Cardiac muscle cell (in vitro differentiated cells and primary cell): ENCODE results near the gene PDZRN3. TPM values are rescaled to one million over a fixed set of nuclear protein-coding genes. Genes with fewer than 3 reads are reported as not detected.

Source experiments
- DNase-seq, 2 donors: peaks; one replicate each; pipeline versions ENCODE4 v3.0.0 to v3.0.0-alpha.2; 2010 to 2017; ENCODE audit warnings: low read depth in 1 of 2, low spot score in 1 of 2
- H3K27ac ChIP-seq: fragments of 200-600 bp; sonication (generic); 2 replicates; pipeline ENCODE4 v1.5.1; 2016
- H3K27me3 ChIP-seq: fragments of 200-600 bp; sonication (generic); 2 replicates; pipeline ENCODE4 v1.6.0; 2016; ENCODE audit warnings: control low read depth
- H3K36me3 ChIP-seq: fragments of 200-600 bp; sonication (generic); 2 replicates; pipeline ENCODE4 v1.5.1; 2016; ENCODE audit warnings: control low read depth
- H3K4me1 ChIP-seq: fragments of 200-600 bp; sonication (generic); 2 replicates; pipeline ENCODE4 v1.8.1; 2017; ENCODE audit warnings: low read depth, mild to moderate bottlenecking, mixed run types
- H3K4me3 ChIP-seq: fragments of 200-600 bp; sonication (generic); 2 replicates; pipeline ENCODE4 v1.5.1; 2016; ENCODE audit warnings: mild to moderate bottlenecking
- H3K9me3 ChIP-seq: fragments of 200-600 bp; sonication (generic); 2 replicates; pipeline ENCODE4 v1.5.1; 2017; ENCODE audit warnings: low read depth, mild to moderate bottlenecking, control low read depth
- polyA plus RNA-seq: library from polyadenylated mRNA; unstranded; fragments of >200 nt; fragmentation: Nextera tagmentation; extraction: Ambion mirVana; gene quantifications from 2 replicates; pipeline ENCODE4 v1.2.1, GENCODE V29; 2016
- total RNA-seq: library from RNA; depleted of rRNA; stranded (reverse); fragments of >200 nt; gene quantifications from 2 replicates; pipeline ENCODE4 v1.2.3, GENCODE V29; 2016
- TF ChIP-seq, protein P1 (sequence below): IDR thresholded peaks from 2 replicates; pipeline ENCODE4 v1.5.1; 2012; ENCODE audit warnings: low read depth, mild to moderate bottlenecking, low read length

PDZRN3 gene
- total RNA-seq, result 81.9 and 94.7 TPM in 2 replicates
- polyA plus RNA-seq, result 63.9 and 65.2 TPM in 2 replicates

DNA sequence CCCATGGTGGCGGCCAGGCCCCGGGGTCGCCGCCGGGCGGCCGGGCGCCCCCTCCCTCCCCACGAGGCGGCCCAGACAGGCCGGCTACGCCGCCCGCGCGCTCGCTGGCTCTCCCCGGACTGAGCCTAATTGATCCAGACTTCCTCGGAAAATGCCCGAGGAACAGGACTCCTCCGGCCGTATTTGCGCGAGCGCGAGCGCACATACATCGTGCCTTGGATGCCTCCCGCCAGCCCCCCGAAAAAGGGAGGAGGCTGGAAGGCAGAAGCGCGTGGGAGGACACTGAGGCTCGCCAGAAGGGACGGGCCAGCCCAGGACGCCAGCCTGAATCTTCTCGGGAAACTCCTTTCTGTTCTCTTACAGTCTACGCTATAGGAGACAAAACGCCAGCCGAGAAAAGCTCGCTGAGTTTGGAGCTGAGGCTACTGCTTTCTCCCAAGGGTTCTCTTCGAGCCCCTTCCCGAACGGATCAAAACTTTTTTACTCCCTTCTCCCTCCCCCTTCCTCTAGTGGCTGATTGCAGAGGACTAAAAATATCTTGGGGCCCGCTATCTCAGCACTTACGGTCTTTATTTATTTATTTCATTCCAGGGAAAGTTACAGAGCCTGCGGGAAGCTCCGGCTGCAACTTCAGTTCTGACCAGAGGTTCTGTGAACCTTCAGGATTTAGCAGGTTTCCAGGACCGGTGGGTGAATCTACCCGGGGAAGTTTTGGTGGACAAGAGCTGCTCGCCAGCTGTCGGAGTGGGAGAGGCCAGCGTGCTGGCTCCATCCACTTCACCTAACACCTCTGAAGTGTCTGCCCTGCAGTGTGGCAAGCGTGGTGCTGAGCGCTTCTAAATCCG, at the start of gene PDZRN3:
Gene PDZRN3, minus strand, starts transcription at position 121 of the 845 bp plus-strand sequence.
- DNase-seq, result peak; percentile 83 to 90
- peak within 1 kb of the TSS; percentile 61 for H3K4me3 ChIP-seq
- H3K9me3 ChIP-seq, result no peaks in the 10 kb centered on the region
- no peaks in the 10 kb centered on the region for H3K27me3 ChIP-seq
- peak within 1 kb of the TSS; percentile 85 for H3K27ac ChIP-seq
- H3K4me1 ChIP-seq, result peaks cover 36% of the 10 kb centered on the region
- no peaks in the 10 kb centered on the region for H3K36me3 ChIP-seq
- TF ChIP-seq, protein P1, sequence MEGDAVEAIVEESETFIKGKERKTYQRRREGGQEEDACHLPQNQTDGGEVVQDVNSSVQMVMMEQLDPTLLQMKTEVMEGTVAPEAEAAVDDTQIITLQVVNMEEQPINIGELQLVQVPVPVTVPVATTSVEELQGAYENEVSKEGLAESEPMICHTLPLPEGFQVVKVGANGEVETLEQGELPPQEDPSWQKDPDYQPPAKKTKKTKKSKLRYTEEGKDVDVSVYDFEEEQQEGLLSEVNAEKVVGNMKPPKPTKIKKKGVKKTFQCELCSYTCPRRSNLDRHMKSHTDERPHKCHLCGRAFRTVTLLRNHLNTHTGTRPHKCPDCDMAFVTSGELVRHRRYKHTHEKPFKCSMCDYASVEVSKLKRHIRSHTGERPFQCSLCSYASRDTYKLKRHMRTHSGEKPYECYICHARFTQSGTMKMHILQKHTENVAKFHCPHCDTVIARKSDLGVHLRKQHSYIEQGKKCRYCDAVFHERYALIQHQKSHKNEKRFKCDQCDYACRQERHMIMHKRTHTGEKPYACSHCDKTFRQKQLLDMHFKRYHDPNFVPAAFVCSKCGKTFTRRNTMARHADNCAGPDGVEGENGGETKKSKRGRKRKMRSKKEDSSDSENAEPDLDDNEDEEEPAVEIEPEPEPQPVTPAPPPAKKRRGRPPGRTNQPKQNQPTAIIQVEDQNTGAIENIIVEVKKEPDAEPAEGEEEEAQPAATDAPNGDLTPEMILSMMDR, result no peak

DNA sequence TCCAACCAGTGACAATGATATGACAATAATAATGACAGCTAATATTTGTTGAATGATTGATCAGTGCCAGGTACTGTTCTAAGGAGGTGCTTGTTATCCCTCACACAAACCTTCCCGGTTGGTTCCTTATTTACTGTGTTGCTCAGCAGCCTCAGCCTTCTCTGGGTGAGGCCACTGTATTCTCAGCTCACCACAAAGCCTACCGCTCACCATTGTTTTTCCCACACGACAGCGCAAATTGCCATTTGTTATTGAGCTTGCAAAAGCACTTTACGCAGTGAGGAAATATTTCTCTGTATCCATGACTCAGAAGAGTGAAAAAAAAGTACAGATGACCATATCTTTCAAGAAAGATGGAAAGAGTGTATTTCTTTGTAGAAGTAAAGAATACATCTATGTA, 49.5 kb upstream of the PDZRN3 start:
- no peak overlapping the region for H3K4me3 ChIP-seq
- H3K27ac ChIP-seq, result no peak overlapping the region
- peak in 1 of 2 donors; percentile 47 for DNase-seq
- peaks cover 7% of the 10 kb centered on the region for H3K4me1 ChIP-seq
- no peaks in the 10 kb centered on the region for H3K9me3 ChIP-seq
- no peaks in the 10 kb centered on the region for H3K27me3 ChIP-seq
- TF ChIP-seq, protein P1, result no peak
- H3K36me3 ChIP-seq, result no peaks in the 10 kb centered on the region

DNA sequence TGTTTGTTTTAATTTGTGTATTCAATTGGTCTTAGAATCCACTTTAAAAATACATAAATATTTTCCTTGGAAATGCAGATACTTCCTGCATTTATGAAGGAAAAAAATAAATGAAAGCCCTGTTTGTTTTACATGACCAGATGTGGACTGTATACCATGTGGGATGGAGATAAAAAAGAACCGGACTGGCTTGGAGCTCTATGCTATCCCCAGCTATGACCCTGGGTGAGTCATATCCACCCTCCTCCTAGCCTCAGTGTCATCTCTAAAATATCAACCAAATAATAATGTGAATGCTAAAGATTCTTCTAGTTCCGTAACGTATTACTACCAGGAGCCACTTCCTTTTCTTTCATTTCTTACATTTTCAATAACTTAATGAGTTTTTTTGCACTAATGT, 44.5 kb upstream of the PDZRN3 start:
- DNase-seq, result peak in 1 of 2 donors; percentile 44
- H3K4me1 ChIP-seq, result peaks cover 13% of the 10 kb centered on the region
- H3K27me3 ChIP-seq, result no peaks in the 10 kb centered on the region
- no peak overlapping the region for H3K4me3 ChIP-seq
- H3K9me3 ChIP-seq, result no peaks in the 10 kb centered on the region
- TF ChIP-seq, protein P1, result no peak
- no peak overlapping the region for H3K27ac ChIP-seq
- H3K36me3 ChIP-seq, result no peaks in the 10 kb centered on the region

DNA sequence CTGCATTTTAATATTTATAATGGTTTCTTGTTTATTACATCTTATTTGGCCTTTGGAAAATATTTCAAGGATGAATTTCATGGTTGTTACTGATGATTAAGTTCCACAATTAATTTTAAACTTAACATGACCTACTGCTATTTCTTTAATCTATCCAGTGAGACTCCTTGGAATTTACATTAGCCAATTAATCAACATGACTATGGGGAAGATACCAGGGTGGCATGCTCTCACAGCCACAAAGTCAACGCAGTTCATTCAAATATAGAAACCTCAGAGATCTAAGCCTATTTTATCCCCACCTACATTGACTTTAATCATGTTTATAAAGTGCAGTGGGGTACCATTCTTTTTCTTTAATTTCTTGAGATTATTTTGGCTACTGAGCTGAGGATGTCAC, 43.6 kb upstream of the PDZRN3 start:
- Histone ChIP-seq H3K36me3 (no peaks in the 10 kb centered on the region), H3K4me1 (peaks cover 22% of the 10 kb centered on the region), H3K27ac (no peak overlapping the region), H3K27me3 (no peaks in the 10 kb centered on the region), H3K4me3 (no peak overlapping the region), H3K9me3 (no peaks in the 10 kb centered on the region)
- TF ChIP-seq, protein P1, result no peak
- DNase-seq, result no peak

DNA sequence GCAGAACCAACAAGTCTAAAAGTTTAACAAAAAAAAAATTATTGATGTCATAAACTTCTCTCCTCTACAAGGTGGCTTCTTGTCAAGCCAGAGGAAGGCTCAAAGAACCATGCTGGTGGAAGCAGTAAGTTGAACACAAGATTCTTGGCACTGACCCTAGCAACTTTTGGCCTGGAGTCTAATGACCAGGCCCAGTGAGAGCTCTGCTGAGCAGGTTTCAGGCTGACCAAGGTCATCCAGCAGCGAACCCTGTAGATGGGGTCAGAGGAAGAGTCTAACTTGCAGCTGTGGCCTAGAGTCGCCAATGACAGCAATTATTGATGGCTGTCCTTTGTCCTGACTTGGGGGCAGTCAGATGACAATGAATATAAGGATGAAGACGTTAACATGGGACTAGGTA, 43.1 kb upstream of the PDZRN3 start:
- no peak for DNase-seq
- H3K9me3 ChIP-seq, result no peaks in the 10 kb centered on the region
- TF ChIP-seq, protein P1, result no peak
- no peak overlapping the region for H3K4me3 ChIP-seq
- H3K27me3 ChIP-seq, result no peaks in the 10 kb centered on the region
- peaks cover 24% of the 10 kb centered on the region for H3K4me1 ChIP-seq
- H3K27ac ChIP-seq, result no peak overlapping the region
- no peaks in the 10 kb centered on the region for H3K36me3 ChIP-seq
